Activated CD4-positive, alpha-beta T cell treated with anti-CD3 and anti-CD28 coated beads, Interleukin-2, amount 50 U/mL, for 48 hours (primary cell): ENCODE data around the gene WDR27.
"Not testable (repeated sequence)": the region's sequence is repeated elsewhere in the genome, so short reads cannot be mapped to it uniquely, and the experiment has no call there.

ENCODE experiments used
- DNase-seq, 2 experiments: peaks; one replicate each; pipeline ENCODE4 v3.0.0-alpha.2; 2020

WDR27 gene

DNA sequence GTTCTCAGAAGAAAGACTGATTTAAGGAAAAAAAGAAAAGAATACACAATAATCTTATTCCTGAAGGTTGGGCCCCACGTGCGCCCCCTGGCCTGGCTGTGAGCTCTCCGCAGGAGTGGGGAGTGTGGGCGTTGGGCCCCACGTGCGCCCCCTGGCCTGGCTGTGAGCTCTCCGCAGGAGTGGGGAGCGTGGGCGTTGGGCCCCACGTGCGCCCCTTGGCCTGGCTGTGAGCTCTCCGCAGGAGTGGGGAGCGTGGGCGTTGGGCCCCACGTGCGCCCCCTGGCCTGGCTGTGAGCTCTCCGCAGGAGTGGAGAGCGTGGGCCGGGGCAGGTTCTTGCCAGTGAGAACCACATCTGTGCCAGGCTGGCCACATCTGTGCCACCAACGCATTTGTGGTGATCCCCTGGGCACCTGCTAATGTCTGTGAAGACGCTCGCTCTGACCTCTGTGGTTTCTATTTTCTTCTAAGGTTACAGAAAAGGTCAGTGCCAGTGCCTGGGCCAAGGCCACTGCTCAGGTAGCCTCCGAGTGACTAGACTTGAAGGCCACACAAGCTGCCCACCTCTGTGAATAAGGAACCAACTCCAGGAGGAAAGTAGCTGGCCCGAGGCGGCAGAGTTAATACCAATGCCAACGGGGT is 41.0 kb downstream of the WDR27 start:
- no peak for DNase-seq

DNA sequence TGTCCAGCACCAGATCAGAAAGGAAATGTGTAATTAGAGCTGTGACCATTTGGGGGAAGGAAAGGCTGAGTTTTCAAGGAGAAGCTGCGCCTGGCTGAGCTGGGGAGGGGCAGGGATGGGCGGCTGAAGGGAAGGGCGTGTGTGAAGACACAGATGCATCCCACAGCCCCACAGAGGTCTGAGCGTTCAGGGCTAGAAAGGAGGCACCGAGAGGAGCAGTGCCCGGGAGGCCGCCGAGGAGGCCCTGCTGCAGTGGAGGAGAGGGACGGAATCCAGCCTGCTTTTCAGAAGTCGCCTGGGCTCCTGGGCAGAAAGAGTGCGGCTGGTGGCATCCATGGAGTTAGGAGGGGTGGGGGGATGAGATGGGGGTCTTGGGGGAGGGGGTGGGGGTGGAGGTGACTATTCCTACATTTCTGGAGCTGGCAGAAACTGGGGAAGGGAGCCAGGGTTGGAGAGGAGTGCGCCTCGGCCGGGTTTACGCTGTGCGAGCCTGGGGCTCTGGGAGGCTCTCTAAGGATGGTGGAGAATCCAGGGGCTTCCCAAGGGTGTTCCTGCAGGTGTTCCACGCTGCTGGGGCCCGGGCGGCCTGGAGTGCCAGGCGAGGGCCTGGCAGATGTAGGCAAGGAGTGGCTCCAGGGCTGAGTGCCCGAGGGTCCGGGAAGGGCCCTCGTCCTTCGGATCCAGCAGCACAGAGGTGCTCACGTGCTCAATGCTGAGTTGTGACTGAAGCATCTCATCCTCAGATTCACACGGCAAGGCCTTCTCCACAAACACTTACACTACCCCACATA is 41.8 kb downstream of the WDR27 start:
- no peak for DNase-seq

DNA sequence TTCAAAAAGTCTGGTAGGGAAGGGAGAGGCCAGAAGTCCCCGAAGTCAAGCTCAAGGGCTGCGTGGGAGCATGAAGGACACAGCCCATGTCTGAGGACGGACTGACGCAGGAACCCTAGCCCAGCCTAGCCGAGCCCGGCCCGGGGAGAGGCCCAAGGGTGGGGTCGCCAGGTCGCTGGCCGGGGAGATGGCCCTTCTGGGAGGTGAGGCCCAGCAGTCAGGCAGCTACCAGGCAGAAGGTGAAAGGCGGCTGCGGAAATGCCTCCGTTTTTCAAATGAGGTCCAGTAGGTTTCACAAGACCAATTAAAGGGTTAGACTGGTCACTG is 44.6 kb downstream of the WDR27 start:
- DNase-seq = no peak

DNA sequence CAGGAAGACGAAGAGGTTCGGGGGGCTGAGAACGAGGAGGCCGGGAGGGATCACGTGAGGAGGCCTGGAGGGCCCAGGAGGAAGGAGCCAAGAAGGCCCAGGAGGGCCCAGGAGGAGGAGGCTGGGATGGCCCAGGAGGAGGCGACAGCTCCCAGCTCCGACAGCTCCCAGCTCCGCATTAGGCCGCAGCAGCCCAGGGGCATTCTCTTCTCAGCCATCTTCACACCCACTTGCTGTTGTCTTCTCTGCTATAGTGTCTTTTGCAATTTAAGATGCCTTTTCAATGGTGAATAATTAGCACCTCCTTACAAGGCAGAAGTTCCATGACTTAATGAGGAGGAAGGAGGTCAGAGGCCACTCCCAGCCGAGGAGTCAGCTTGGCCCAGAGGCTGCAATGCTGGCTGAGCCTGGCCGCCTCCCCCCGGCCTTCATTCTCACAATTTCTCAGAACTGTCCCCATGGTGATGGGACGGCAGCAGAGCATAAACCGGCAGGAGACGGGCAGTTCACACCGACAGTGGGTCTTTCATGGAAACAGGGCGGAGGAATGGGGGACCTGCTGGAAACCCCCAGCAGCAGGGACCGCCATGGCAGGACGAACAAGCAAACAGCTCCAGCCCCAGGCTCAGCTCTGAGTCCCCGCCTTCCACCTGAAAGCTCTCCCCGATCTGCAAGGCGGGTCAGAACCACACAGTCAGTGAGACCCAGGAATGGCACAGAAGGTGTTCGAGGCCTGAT is 45.1 kb downstream of the WDR27 start:
- DNase-seq = no peak

DNA sequence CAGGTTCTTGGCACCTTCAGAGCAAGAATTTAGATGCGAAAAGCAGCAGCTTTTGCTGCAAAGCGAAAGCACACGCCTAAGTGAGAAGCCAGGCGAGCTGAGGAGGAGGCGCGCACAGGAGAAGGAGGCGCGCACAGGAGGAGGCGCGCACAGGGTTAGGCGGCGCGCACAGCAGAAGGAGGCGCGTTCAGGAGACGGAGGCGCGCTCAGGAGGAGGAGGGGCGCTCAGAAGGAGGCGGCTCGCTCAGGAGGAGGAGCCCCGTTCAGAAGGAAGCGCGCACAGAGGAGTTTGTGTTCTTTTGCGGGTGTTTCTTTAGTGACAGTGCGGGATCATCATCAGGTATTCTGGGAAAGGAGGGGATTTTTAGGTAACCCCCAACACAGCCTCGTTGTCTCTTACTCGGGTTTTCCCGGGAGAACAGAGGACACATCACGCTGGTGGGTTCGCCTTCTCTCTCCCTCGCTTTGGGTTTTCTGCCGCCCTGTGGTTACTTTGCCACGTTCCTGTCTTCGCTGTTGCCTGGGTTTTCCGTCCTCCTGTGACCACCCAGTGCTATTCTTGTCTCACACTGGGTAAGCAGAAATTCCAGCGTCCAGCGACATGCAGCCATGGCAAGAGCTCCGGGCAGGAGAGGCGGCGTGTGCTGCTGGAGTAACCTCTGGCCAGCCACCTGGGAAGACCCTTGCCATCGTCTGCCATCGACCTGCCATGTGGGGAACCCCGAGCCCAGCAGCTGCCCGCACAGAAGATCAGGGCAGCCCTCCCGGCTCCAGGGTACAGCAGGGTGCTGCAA is 47.0 kb downstream of the WDR27 start:
- DNase-seq = peak; percentile 59 to 69

DNA sequence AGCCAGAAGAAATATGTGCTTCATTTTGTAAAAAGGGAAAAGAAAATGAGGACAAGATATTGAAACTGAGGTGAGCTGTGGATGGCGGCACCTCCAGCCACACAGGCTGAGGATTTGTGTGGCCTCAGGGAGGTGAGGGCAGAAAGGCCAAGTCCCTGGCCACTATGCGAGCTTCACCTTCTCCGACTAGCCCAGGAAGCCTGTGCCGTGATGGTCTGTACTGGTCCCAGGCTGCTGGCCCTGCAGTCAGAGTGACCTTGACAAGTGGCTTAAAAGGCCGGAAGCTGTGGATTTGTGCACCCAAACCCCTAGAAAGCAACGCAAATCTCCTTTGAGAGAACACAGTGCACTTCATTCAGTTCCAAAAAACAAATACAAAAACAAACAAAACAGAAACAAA is 48.1 kb downstream of the WDR27 start:
- DNase-seq = no peak

DNA sequence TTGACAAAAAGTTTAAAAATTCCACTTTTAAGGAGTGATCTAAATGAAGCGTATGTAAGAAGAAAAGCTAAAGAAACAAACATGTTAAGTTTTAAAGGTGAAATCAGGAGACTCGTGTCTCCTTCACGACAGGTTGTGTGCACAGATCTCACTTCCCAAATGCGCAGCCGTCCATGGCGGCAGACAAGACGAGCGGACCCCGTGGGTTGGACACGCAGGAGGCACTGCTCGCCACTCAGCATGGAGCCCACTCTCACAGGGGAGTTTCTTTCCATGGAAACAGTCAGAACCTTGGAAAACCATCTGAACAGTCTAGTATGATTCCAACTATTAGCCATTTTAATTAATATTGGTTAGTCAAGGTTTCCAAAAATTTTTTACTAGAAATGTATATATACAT is 48.9 kb downstream of the WDR27 start:
- no peak for DNase-seq

DNA sequence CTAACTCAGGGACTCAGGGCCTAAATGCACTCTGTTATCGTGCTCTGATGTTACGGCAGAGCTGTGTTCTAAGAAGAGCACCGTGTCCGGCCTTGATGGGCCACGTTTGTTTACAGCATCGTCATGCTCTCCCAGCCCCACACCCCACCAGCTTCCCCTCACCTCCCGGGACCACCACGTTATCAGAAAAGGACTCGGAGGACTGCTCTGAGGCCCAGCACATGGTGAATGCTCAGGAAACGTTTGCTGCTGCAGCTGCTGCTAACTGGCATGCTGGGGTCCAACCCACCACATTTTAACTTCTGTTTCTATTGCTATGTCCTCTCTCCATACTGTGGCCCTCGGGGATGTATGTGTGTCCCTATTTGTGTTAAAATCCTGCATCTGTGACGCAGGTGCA is 50.3 kb downstream of the WDR27 start:
- no peak for DNase-seq

DNA sequence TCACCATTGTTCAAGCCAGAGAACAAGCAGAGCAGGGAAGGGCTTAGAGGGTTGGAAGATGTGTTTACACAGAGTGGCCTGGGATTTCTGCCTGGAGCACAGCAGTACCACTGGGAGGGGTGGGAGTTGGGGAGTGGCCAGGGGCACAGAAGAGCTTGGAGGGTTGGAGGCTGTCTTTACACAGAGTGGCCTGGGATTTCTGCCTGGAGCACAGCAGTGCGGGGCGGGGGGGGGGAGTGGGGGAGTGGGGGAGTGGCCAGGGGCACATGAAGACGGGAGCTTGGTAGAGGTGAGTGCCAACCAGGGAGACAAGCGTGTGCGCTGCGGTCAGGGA is 50.9 kb downstream of the WDR27 start:
- no peak for DNase-seq

DNA sequence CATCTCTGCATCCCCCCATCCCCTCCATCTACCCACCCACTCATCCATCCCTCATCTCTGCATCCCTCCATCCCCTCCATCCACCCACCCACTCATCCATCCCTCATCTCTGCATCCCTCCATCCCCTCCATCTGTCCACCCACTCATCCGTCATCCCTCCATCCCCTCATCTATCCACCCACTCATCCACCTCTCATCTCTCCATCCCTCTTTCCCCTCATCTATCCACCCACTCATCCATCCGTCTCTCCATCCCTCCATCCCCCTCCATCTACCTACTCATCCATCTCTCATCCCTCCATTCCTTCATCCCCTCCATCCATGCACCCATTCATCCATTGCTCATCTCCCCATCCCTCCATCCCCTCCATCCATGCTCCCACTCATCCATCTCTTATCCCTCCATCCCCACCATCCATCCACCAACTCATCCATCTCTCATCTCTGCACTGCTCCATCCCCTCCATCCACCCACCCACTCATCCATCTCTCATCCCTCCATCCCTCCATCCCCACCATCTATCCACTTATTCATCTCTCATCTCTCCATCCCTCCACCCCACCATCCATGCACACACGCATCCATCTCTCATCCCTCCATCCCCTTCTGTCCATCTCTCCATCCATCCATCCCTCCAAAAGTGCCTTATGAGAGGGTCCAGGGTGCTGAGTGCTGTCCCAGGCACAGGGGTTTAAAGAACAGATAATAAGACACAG is 51.4 kb downstream of the WDR27 start:
- no peak for DNase-seq

DNA sequence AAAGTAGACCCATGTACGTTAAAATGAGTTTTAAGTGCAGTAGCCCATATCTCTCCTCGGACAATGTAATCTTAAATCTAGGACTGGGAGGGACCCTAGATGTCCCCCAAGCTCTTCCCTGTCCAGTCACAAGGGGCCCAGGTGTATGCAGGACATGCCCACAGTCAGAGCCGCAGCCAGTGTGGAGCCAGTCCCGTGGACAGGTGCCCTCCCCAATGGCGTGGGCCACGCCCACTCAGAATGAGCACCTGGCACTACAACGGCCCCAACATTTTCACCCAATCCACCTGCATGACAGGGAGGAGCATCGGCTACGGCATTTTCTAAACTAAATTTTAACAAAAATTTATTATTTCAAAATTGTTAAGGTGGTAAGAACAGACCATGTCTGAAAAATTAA is 53.2 kb downstream of the WDR27 start:
- no peak for DNase-seq

DNA sequence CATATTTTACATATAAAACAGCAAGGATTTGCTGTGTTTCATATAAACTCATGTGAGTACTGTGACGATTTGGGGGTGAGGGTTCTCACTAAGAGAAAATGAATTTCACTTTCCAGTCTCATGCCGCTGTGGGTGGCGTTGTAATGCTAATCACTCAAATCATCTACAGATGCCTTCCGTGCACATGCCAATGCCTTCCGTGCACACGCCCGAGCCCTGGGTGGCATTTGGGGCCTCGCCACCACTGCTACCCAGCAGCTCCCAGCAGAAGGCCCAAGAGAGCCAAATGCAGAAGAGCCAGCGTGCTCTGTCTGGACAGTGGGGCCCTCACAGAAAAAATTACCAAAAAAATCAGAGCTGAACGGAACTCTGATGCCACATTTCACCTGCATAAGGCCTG is 53.7 kb downstream of the WDR27 start:
- no peak for DNase-seq

DNA sequence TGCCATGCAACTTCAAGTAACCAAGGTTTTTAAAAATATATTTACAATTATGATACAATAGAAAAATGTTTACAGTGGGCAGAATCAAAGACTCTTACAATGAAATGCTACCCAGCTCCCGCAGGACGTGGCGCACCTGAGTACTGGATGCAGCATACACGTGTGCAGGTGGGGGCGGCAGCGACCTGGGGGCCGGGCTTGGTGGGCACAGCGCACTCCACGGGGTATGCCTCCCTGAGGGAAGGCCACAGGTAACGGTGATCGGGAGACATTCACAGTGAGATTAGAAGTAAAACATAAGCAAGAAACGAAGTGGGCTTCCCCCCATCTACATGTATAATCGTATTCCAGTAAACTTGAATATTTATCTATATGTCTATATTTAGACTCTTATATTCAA is 54.2 kb downstream of the WDR27 start:
- no peak for DNase-seq

DNA sequence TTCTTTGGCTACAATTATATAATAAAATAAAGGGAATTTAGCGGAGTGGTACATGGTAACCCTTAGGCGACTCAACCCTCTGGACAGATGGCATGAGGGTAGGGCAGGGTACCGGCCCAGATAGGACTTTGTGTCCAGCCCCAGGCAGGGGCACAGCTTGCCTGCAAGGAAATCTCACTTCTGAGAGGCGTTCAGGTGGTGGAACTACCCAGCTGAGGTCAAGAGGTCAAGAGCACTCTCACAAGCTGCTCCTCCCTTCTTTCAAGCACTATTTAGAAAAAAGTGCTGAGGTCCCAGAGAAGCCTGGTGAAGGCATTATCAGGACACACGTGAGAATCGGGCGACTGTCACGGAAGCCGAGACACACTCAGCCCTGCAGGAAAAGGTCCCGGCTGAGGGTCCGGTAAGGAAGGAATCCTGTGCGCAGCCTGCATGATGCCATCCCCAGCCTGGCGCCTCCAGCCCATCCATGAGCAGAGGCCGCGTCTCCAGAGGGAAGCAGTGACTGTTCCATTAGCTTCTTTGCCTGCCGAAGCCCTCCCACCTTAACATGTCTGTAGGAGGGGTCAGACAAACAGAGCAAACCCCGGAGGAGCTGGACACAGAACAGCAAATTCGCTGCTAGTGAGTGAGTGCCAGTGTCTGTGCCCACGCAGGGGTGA is 54.8 kb downstream of the WDR27 start:
- DNase-seq = no peak

DNA sequence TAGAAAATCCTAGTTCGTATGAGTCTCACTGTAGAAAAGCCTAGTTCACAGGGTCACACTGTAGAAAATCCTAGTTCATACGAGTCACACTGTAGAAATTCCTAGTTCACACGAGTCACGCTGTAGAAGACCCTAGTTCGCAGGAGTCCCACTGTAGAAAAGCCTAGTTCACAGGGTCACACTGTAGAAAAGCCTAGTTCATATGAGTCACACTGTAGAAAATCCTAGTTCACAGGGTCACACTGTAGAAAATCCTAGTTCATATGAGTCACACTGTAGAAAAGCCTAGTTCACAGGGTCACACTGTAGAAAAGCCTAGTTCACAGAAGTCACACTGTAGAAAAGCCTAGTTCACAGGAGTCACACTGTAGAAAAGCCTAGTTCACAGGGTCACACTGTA is 56.4 kb downstream of the WDR27 start:
- DNase-seq = not testable (repeated sequence)

DNA sequence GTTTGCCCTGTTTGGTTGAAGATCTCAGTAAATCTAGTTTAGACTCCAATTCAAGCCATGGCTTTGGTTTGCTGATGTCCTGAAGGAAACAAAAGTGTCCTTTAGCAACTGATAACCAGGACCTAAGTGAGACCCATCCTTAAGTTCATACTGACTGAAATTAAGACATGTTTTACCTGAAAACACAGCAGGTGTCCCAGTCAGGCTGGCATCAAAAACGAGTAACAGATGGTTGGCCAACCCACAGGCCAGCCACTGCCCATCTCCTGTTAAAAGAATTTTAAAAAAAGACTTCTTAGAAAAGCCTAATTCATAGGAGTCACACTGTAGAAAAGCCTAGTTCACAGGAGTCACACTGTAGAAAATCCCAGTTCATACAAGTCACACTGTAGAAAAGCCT is 58.3 kb downstream of the WDR27 start:
- no peak for DNase-seq

DNA sequence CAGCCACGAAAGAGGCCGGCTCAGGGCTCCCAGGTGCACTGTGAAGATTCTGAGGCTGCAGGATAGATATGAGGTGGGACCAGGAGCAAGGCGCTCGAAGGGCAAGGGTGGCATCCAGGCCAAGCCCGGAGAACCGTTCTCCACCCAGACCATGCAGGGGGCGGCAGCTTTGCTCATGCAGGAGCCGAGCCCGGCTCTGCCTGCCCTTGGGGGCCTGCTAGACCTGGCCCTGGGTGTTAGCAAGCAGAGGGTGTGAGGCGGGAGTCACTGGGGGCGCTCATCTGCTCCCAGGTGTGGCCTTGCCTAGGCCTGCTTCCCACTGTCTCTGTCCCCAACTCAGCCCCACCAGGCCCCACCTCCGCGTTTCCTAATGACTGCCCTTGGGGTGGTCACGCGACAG is 59.4 kb downstream of the WDR27 start:
- DNase-seq = no peak

DNA sequence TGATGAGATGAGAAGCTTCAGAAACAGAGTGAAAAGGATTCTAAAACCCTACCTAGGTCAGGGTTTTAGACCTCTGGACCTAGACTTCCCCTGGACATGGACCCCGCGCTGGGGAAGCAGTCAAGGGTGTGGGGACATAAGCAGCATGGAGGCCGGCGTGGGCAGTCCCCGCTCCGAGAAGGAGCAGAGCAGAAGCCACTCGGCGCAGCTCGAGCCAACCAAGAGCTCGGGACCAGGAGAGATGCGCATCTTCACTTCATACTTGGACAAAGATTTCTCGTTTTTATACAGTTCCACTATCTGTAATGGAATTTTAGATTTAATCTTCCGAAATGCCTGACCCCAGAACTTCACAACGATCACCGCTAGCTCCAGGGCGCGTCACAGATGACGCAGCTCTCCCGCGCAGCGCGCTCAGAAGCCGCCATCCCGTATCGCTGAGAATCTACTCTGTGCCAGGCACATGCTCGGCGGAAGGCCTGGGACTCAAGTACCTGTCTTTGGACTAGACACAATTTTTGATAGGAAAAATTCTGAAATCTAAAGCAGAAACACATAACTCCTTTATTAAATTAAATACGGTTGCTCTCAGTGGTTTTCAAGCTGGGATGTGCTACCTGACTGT is 60.3 kb downstream of the WDR27 start:
- DNase-seq = no peak

DNA sequence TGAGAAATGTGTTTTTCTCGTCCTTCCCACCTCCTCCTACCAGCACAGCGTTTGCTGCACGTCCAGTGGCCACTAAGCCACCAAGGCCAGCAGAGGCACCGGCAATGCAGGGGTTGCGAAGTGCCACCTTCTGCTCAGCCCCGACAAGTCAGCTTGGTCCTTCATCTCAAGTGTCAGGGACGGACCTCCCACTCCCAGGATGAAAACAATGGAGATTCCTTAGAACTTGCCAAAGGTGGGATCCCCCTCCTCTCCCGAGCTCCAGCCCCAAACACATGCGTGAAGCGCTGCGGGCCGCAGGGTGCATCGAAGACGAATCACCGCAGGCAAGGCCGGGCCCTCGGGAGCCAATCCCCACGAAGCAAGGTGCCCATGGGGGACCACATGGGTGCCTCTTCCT is 60.8 kb downstream of the WDR27 start:
- no peak for DNase-seq

DNA sequence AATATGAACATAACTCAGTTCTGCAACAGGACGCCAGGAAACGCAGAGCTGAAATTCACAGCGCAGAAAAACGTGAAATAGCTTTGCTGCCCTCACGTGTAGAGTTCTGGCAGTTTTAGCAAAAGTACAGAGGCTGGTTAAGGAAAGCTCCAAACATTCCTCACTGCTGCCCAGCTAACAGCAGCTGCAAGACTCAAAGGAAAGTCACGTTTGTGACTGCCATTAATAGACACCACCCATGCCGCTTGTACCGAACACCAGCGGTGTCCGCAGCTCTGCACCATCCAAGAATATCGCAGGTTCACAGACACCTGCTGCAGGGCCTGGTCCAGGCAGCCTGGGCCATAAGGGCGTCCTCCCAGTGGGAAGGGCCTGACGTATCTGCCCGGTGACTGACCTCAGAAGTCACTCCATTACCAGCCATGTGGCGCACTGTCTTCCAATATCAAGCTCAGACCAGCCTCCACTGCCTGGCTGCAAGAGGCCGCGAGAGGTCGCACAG is 61.4 kb downstream of the WDR27 start:
- no peak for DNase-seq

DNA sequence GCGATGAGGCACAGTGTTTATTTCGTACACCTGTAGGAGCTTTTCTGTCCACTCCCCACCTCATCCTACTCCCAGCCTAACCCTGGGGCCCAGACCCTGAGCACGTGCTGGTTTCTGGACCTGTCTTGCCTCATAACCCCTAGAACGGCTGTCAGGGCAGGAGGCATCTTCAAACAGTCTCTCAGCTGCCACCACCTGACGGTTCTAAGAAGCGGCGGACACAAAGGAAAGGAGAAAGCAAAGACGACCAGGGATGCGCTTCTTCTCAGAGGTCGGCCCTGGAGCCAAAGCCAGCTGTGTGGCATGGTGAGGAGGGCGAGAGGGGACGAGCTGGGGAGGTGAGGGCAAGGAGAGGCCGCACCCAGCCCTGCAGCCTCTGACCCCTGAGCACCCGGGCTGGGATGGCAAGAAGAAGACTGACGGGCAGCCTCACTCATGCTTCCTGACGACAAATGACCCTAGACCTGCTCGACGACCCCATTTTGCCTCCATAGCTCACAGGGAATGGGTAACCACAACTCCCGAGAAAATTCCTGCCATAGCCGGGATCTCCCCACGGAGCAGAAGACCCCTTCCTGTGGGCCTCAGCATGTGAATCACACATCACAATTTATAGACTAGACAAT is 62.1 kb downstream of the WDR27 start:
- no peak for DNase-seq
